OCI-LY7 (cell line): ENCODE measurements around the gene LRRC1. TPM values are rescaled to one million over a fixed set of nuclear protein-coding genes. Genes with fewer than 3 reads are reported as not detected.

Experiments
- BruUV-seq: library from RNA; stranded (reverse); fragments of 400-500 nt; replicated peaks from 2 replicates; lab custom pipeline; 2021; lab: Mats Ljungman, UMichigan
- CTCF ChIA-PET: fragments of 300-600 bp; sonication (Branson Sonifier 250); formaldehyde crosslinking; loops from one replicate; lab custom pipeline; 2022; ENCODE audit warnings: antibody characterized with exemption; ENCODE audit not compliant: unreplicated experiment; lab: Charles Lee
- POLR2A ChIA-PET: fragments of 300-600 bp; sonication (Branson Sonifier 250); formaldehyde crosslinking; loops from one replicate; lab custom pipeline; 2022; ENCODE audit warnings: antibody characterized with exemption; lab: Charles Lee
- DNase-seq: peaks from one replicate; pipeline ENCODE4 v3.0.0-alpha.2; 2015; ENCODE audit warnings: low spot score
- H2AFZ ChIP-seq: fragments of 200-600 bp; sonication (generic), shearing (Covaris generic); 2 replicates; pipeline ENCODE4 v1.6.1; 2014; ENCODE audit warnings: mild to moderate bottlenecking, antibody characterized with exemption, low read length, moderate library complexity
- H3K27ac ChIP-seq: fragments of 200-600 bp; sonication (generic); 2 replicates; pipeline ENCODE4 v1.5.1; 2014; ENCODE audit warnings: mixed run types, low read depth, mild to moderate bottlenecking, moderate library complexity, low read length, inconsistent platforms; ENCODE audit not compliant: poor library complexity, severe bottlenecking
- H3K36me3 ChIP-seq: fragments of 200-600 bp; sonication (generic); 2 replicates; pipeline ENCODE4 v1.6.1; 2014; ENCODE audit warnings: mild to moderate bottlenecking, antibody characterized with exemption, low read length, moderate library complexity, mixed read lengths; ENCODE audit not compliant: insufficient read depth
- H3K4me1 ChIP-seq: fragments of 200-600 bp; sonication (generic); 2 replicates; pipeline ENCODE4 v1.5.1; 2014; ENCODE audit warnings: mild to moderate bottlenecking, low read length; ENCODE audit not compliant: insufficient read depth, poor library complexity, severe bottlenecking
- H3K4me2 ChIP-seq: fragments of 200-600 bp; sonication (generic); 2 replicates; pipeline ENCODE4 v1.6.1; 2014; ENCODE audit warnings: mild to moderate bottlenecking, low read length
- H3K4me3 ChIP-seq: fragments of 200-600 bp; sonication (generic); 2 replicates; pipeline ENCODE4 v1.5.1; 2014; ENCODE audit warnings: mild to moderate bottlenecking, low read depth, low read length; ENCODE audit not compliant: poor library complexity, severe bottlenecking
- H3K79me2 ChIP-seq: fragments of 200-600 bp; sonication (generic); 2 replicates; pipeline ENCODE4 v1.6.1; 2016; ENCODE audit warnings: low read depth, mild to moderate bottlenecking, low read length, moderate library complexity, mixed read lengths; ENCODE audit not compliant: insufficient read depth
- H3K9me2 ChIP-seq: fragments of 200-600 bp; sonication (generic); 2 replicates; pipeline ENCODE4 v1.6.1; 2016; ENCODE audit warnings: mild to moderate bottlenecking, low read length, mixed read lengths; ENCODE audit not compliant: insufficient read depth
- H3K9me3 ChIP-seq: fragments of 200-600 bp; sonication (generic); 2 replicates; pipeline ENCODE4 v1.6.1; 2014; ENCODE audit warnings: mild to moderate bottlenecking, mixed run types, low read length, mixed read lengths
- H4K20me1 ChIP-seq: fragments of 200-600 bp; sonication (generic); 2 replicates; pipeline ENCODE4 v1.6.1; 2014; ENCODE audit warnings: mild to moderate bottlenecking, antibody characterized with exemption, low read length, moderate library complexity, mixed read lengths; ENCODE audit not compliant: insufficient read depth
- CTCF ChIP-seq: fragments of 200-600 bp; sonication (generic); conservative IDR thresholded peaks from 2 replicates; pipeline ENCODE4 v1.5.1; 2014; ENCODE audit warnings: mild to moderate bottlenecking, antibody characterized with exemption, low read length, moderate library complexity, mixed read lengths
- EZH2phosphoT487 ChIP-seq: fragments of 200-600 bp; sonication (generic); IDR thresholded peaks from 2 replicates; pipeline ENCODE4 v1.6.1; 2018; ENCODE audit warnings: low read depth, borderline replicate concordance, mild to moderate bottlenecking, mixed run types, antibody characterized with exemption, low read length, moderate library complexity, mixed read lengths
- intact Hi-C: fragments of 100-400 bp; cut with micrococcal nuclease; formaldehyde crosslinking; loops from one replicate; pipeline ENCODE4 v1.10.0; 2022; ENCODE audit not compliant: unreplicated experiment
- total RNA-seq, 2 experiments: library from RNA; depleted of rRNA in 1 of 2; stranded (reverse); fragments of >200 nt in 1 of 2; shearing (Covaris generic) in 1 of 2; gene quantifications; 2 replicates each; pipeline ENCODE4 v1.2.3, GENCODE V29; 2014 to 2022

LRRC1 gene
- total RNA-seq, 2 experiments from 2014 or later = 8.2 to 8.4 TPM

DNA sequence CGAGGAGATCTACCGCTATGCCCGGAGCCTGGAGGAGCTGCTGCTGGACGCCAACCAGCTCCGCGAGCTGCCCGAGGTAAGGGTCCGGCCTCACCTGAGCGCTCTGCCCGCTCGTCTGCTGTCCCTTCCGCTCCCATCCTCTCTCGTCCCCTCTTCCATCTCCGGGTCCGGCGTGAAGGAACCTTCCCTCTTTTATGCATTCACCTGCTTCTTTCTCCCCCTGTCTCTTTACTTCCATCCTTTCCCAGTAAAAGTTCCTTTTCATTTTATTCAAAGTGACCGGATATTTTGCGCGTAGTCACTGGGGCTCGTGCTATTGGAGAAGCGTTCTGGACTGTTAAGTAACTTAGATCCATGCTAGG is 516 bp downstream of the LRRC1 start:
- TF ChIP-seq EZH2phosphoT487 = no peak
- no peak for TF ChIP-seq CTCF
- no peak for DNase-seq
- Histone ChIP-seq H3K9me2 (no peaks in the 10 kb centered on the region), H4K20me1 (0 out of 2 replicates have a peak, but pooled peaks cover 3% of the 10 kb centered on the region), H2AFZ (peak overlapping the region; percentile 99; the same call in 1 of the 2 replicates), H3K4me1 (peaks cover 24% of the 10 kb centered on the region), H3K36me3 (no peaks in the 10 kb centered on the region), H3K27ac (no peak overlapping the region), H3K9me3 (no peaks in the 10 kb centered on the region), H3K4me2 (peak overlapping the region; percentile 97), H3K4me3 (peak overlapping the region; percentile 84), H3K79me2 (no peaks in the 10 kb centered on the region; the same call in 1 of the 2 replicates)
- POLR2A ChIA-PET = interaction anchor here (0.6 to 2.1 kb wide), 8 partner anchors 11 to 416 kb away, joined by 3 to 7 read pairs (median 4); no protein-coding TSS in a partner anchor
- intact Hi-C loops = loop anchor here (2.0 kb wide), 1 partner anchor 731 kb away; the partner anchor contains the start of gene FBXO9
- BruUV-seq = no TSS peak
- CTCF ChIA-PET = no interaction called here

GRCh38 chr6:53795702-53796450 is 1.1 kb downstream of the LRRC1 start:
- no peak overlapping the region for H3K27ac ChIP-seq
- H3K4me1 ChIP-seq = peaks cover 24% of the 10 kb centered on the region
- no peaks in the 10 kb centered on the region; the same call in 1 of the 2 replicates for H3K79me2 ChIP-seq
- intact Hi-C loops = loop anchor here (2.0 kb wide), 1 partner anchor 731 kb away; the partner anchor contains the start of gene FBXO9
- H4K20me1 ChIP-seq = 0 out of 2 replicates have a peak, but pooled peaks cover 3% of the 10 kb centered on the region
- no peaks in the 10 kb centered on the region for H3K9me2 ChIP-seq
- no peak for TF ChIP-seq CTCF
- TF ChIP-seq EZH2phosphoT487 = no peak
- CTCF ChIA-PET = no interaction called here
- no TSS peak for BruUV-seq
- H2AFZ ChIP-seq = peak overlapping the region; percentile 99; the same call in 1 of the 2 replicates
- H3K36me3 ChIP-seq = no peaks in the 10 kb centered on the region
- H3K4me2 ChIP-seq = peak overlapping the region; percentile 97
- H3K4me3 ChIP-seq = peak overlapping the region; percentile 84
- peak; percentile 32 for DNase-seq
- no peaks in the 10 kb centered on the region for H3K9me3 ChIP-seq
- POLR2A ChIA-PET = interaction anchor here (1.0 to 2.1 kb wide), 5 partner anchors 8 to 21 kb away, joined by 3 to 7 read pairs (median 3); no protein-coding TSS in a partner anchor
